Heart left ventricle (tissue), 16 donors: Measurements from ENCODE around the gene BRSK2. TPM values are rescaled to one million over a fixed set of nuclear protein-coding genes. Genes with fewer than 3 reads are reported as not detected.
A peak's percentile ranks its signal among the peaks of the same experiment; 100 is the strongest.

Experiments used
- ATAC-seq, 4 donors: fragments of 200-7000 bp; cut with Tn5 transposase; one replicate each; pipeline ENCODE4 v1.9.1; 2020 to 2022; ENCODE audit warnings: moderate library complexity in 4 of 4, mild to moderate bottlenecking in 3 of 4, moderate number of reproducible peaks in 1 of 4
- DNase-seq, 5 donors: peaks; one replicate each; pipeline ENCODE4 v3.0.0-alpha.2; 2020
- H3K27ac ChIP-seq, 12 donors: fragments of 200-600 bp; sonication (generic) in 4 of 12; one replicate each; pipeline versions ENCODE4 v1.5.0 to v1.8.0; 2016 to 2022; ENCODE audit warnings: mild to moderate bottlenecking in 2 of 12
- H3K27me3 ChIP-seq, 9 donors: fragments of 200-600 bp; sonication (generic) in 2 of 9; one replicate each; pipeline versions ENCODE4 v1.5.1 to v1.8.0; 2016 to 2022; ENCODE audit warnings: mild to moderate bottlenecking in 3 of 9
- H3K36me3 ChIP-seq, 9 donors: fragments of 200-600 bp; sonication (generic) in 2 of 9; one replicate each; pipeline versions ENCODE4 v1.5.0 to v1.8.0; 2018 to 2022; ENCODE audit warnings: mild to moderate bottlenecking in 2 of 9
- H3K4me1 ChIP-seq, 12 donors: fragments of 200-600 bp; sonication (generic) in 4 of 12; one replicate each; pipeline versions ENCODE4 v1.5.0 to v1.8.0; 2016 to 2022; ENCODE audit warnings: mild to moderate bottlenecking in 3 of 12
- H3K4me3 ChIP-seq, 12 donors: fragments of 200-600 bp; sonication (generic) in 4 of 12; one replicate each; pipeline versions ENCODE4 v1.5.0 to v1.8.0; 2017 to 2022; ENCODE audit warnings: mild to moderate bottlenecking in 9 of 12, moderate library complexity in 4 of 12
- H3K9me3 ChIP-seq, 12 donors: fragments of 200-600 bp; sonication (generic) in 4 of 12; one replicate each; pipeline versions ENCODE4 v1.5.0 to v1.8.0; 2016 to 2022; ENCODE audit warnings: mild to moderate bottlenecking in 1 of 12
- CTCF ChIP-seq, 12 donors: fragments of 200-600 bp; sonication (generic) in 4 of 12; IDR thresholded peaks; one replicate each; pipeline versions ENCODE4 v1.5.0 to v1.8.0; 2018 to 2022; ENCODE audit warnings: antibody characterized with exemption in 12 of 12, mild to moderate bottlenecking in 5 of 12
- POLR2A ChIP-seq, 2 donors: fragments of 450-650 bp; IDR thresholded peaks; one replicate each; pipeline ENCODE4 v1.6.1; 2017; ENCODE audit warnings: antibody characterized with exemption in 2 of 2, mild to moderate bottlenecking in 2 of 2, moderate library complexity in 2 of 2
- WGBS, 4 donors: extraction: QIAGEN DNeasy Blood & Tissue Kit in 2 of 4; methylation state at CpG; one replicate each; pipeline versions ENCODE4 v1.1.5 to v1.1.7; 2013 to 2018; 5-methylcytosine and 5-hydroxymethylcytosine counted together
- intact Hi-C, 10 donors: fragments of 100-400 bp; cut with DNase I; formaldehyde crosslinking; loops; one replicate each; pipeline versions ENCODE4 v1.11.1 to v1.14.2; 2022
- polyA plus RNA-seq, 2 donors: library from polyadenylated mRNA; stranded (reverse); fragments of 200-250 nt; gene quantifications; one replicate each; pipeline ENCODE4 v1.2.3, GENCODE V29; 2013
- total RNA-seq, 9 donors: library from RNA; depleted of rRNA in 2 of 9; stranded (reverse); fragments of >200 nt in 2 of 9; fragmentation: NEBNext Ultra II Directional in 3 of 9; extraction: Animal tissue kit (Norgen Biotek cat#: 25700) in 3 of 9; gene quantifications; one replicate each; pipeline versions ENCODE4 v1.1.0 to v1.2.4, GENCODE V29; 2016 to 2023
- donor health status: ischemic (EF 13 %, LVEDD 7.1; RV severe dilation, severe dysfunction).
- donor health status: healthy with polysubstance abuse.
- donor health status: DM: no; HTN: yes; CAD: no.
- donor health status: DM: no; HTN: no; CAD: no.
- donor health status: ischemic (EF 25% LVEDD 6.9; RV normal size, moderate dysfunction).
- donor health status: ischemic (EF 25% LVEDD 5.7; RV mildly dilated, moderate dysfunction).
- donor health status: healthy.
- donor health status: DM: yes; HTN: yes; CAD: no.
- donor health status: ischemic (EF 35%, LVEDD 5.7; RV mildly dilated, moderate dysfunction).
- donor health status: nonischemic (EF 11% LVEDD 7.7; RV severe dilation, severe dysfunction).
- donor health status: DM: yes; HTN: yes; CAD: no.
- donor health status: PGD.
- donor health status: ischemic (EF 29% LVEDD 5.4; RV normal size, mild dysfunction).
- donor health status: nonischemic (EF 23%, LVEDD 6.1; RV moderate dilation, normal function).

The BRSK2 gene
- total and polyA plus RNA-seq, 11 donors, result 0.16 to 1.3 (median 0.61) TPM; not detected in 1

- WGBS, 4 donors, result 63 to 81% (median 79%) methylated on average over 5 to 13 of the region's 13 CpGs
- intact Hi-C loops, result loop anchor here in 5 of 10 donors (5.0 to 10.0 kb wide), 4 partner anchors 57 to 253 kb away; partner anchors contain the start of gene DUSP8 (in 2 of the 5)
These were observed 67.6 kb downstream of the BRSK2 start for GRCh38 chr11:1457326-1457680.

GRCh38 chr11:1457856-1458255, 68.1 kb downstream of the BRSK2 start:
- ATAC-seq, result no peak
- Histone ChIP-seq H3K36me3 (no peaks in the 10 kb centered on the region), H3K27me3 (no peaks in the 10 kb centered on the region), H3K27ac (peak overlapping the region in 1 of 12 donors; percentile 93), H3K4me1 (peaks cover 0 to 25% (median 7%) of the 10 kb centered on the region in 12 donors), H3K9me3 (no peaks in the 10 kb centered on the region), H3K4me3 (no peak overlapping the region)
- TF ChIP-seq POLR2A (IDR thresholded peaks at IDR 0.05) (no peak), CTCF (IDR thresholded peaks at IDR 0.05) (no peak)
- WGBS, 4 donors, result 89 to 100% (median 91%) methylated on average over 1 to 18 of the region's 18 CpGs
- DNase-seq, result no peak
- intact Hi-C loops, result loop anchor here in 5 of 10 donors (5.0 to 10.0 kb wide), 4 partner anchors 57 to 253 kb away; partner anchors contain the start of gene DUSP8 (in 2 of the 5)

More at GRCh38 chr11:1457326-1457680, 67.6 kb downstream of the BRSK2 start:
- H3K4me3 ChIP-seq, result no peak overlapping the region
- H3K27ac ChIP-seq, result no peak overlapping the region
- H3K4me1 ChIP-seq, result peaks cover 0 to 29% (median 8%) of the 10 kb centered on the region in 12 donors
- TF ChIP-seq CTCF (IDR thresholded peaks at IDR 0.05) (no peak), POLR2A (IDR thresholded peaks at IDR 0.05) (no peak)
- H3K9me3 ChIP-seq, result no peaks in the 10 kb centered on the region
- no peaks in the 10 kb centered on the region for H3K27me3 ChIP-seq
- ATAC-seq, result no peak
- no peak for DNase-seq
- no peaks in the 10 kb centered on the region for H3K36me3 ChIP-seq

- ATAC-seq (peak; percentile 26 to 49 (median 40)), DNase-seq (peak in 4 of 5 donors; percentile 45 to 63 (median 53))
- TF ChIP-seq POLR2A (IDR thresholded peaks at IDR 0.05), result no peak
- TF ChIP-seq CTCF (IDR thresholded peaks at IDR 0.05), result peak in 8 of 12 donors; percentile 5 to 43 (median 20)
- peak overlapping the region in 3 of 12 donors; percentile 5 to 93 (median 50) for H3K27ac ChIP-seq
- peak overlapping the region in 1 of 12 donors; percentile 14 for H3K4me3 ChIP-seq
- no peaks in the 10 kb centered on the region for H3K9me3 ChIP-seq
- no peaks in the 10 kb centered on the region for H3K27me3 ChIP-seq
- 36 to 51% (median 43%) methylated on average over 15 to 18 of the region's 18 CpGs for WGBS, 4 donors
- intact Hi-C loops, result loop anchor here in 5 of 10 donors (5.0 to 10.0 kb wide), 4 partner anchors 56 to 254 kb away; partner anchors contain the start of gene DUSP8 (in 2 of the 5)
- H3K36me3 ChIP-seq, result no peaks in the 10 kb centered on the region
- peaks cover 0 to 18% (median 3%) of the 10 kb centered on the region in 12 donors for H3K4me1 ChIP-seq
These were observed 68.8 kb downstream of the BRSK2 start for GRCh38 chr11:1458340-1459218.

- no peaks in the 10 kb centered on the region for H3K9me3 ChIP-seq
- H3K27me3 ChIP-seq, result no peaks in the 10 kb centered on the region
- peaks cover 0 to under 1% (median 0%) of the 10 kb centered on the region in 9 donors for H3K36me3 ChIP-seq
- H3K4me3 ChIP-seq, result peak overlapping the region in 1 of 12 donors; percentile 14
- H3K4me1 ChIP-seq, result peaks cover 0 to 16% (median 3%) of the 10 kb centered on the region in 12 donors
- TF ChIP-seq POLR2A (IDR thresholded peaks at IDR 0.05) (no peak), CTCF (IDR thresholded peaks at IDR 0.05) (no peak)
- DNase-seq, result no peak
- intact Hi-C loops, result loop anchor here in 5 of 10 donors (5.0 to 10.0 kb wide), 4 partner anchors 56 to 254 kb away; partner anchors contain the start of gene DUSP8 (in 2 of the 5)
- peak overlapping the region in 3 of 12 donors; percentile 5 to 93 (median 50) for H3K27ac ChIP-seq
- no peak for ATAC-seq
- 73 to 84% (median 81%) methylated on average over 9 to 14 of the region's 14 CpGs for WGBS, 4 donors
These were observed 69.5 kb downstream of the BRSK2 start for GRCh38 chr11:1459219-1459575.
